Suprapubic skin (tissue), 4 donors: ENCODE data around the gene NEMP1. TPM values are rescaled to one million over a fixed set of nuclear protein-coding genes. Genes with fewer than 3 reads are reported as not detected.

Experiments used
- DNase-seq, 2 donors: peaks; one replicate each; pipeline ENCODE4 v3.0.0-alpha.2; 2019; ENCODE audit warnings: low spot score in 2 of 2
- H3K27ac ChIP-seq: fragments of 200-600 bp; sonication (generic); one replicate; pipeline ENCODE4 v1.5.1; 2019
- H3K27me3 ChIP-seq: fragments of 200-600 bp; sonication (generic); one replicate; pipeline ENCODE4 v1.5.1; 2019
- H3K36me3 ChIP-seq: fragments of 200-600 bp; sonication (generic); one replicate; pipeline ENCODE4 v1.5.1; 2019
- H3K4me1 ChIP-seq: fragments of 200-600 bp; sonication (generic); one replicate; pipeline ENCODE4 v1.5.1; 2019
- H3K4me3 ChIP-seq: fragments of 200-600 bp; sonication (generic); one replicate; pipeline ENCODE4 v1.5.1; 2019; ENCODE audit warnings: mild to moderate bottlenecking
- H3K9me3 ChIP-seq: fragments of 200-600 bp; sonication (generic); one replicate; pipeline ENCODE4 v1.5.1; 2019
- EP300 ChIP-seq: sonication (generic); formaldehyde crosslinking; IDR thresholded peaks from one replicate; pipeline ENCODE4 v1.6.1; 2017; ENCODE audit warnings: antibody characterized with exemption
- POLR2A ChIP-seq, 2 donors: fragments of 450-650 bp; IDR thresholded peaks; one replicate each; pipeline ENCODE4 v1.6.1; 2017; ENCODE audit warnings: antibody characterized with exemption in 2 of 2, mild to moderate bottlenecking in 2 of 2, moderate library complexity in 2 of 2
- POLR2AphosphoS5 ChIP-seq, 3 donors: sonication (generic); formaldehyde crosslinking; IDR thresholded peaks; one replicate each; pipeline ENCODE4 v1.6.1; 2017; ENCODE audit warnings: antibody characterized with exemption in 3 of 3
- WGBS: methylation state at CpG from one replicate; pipeline ENCODE4 v1.1.5; 2018; 5-methylcytosine and 5-hydroxymethylcytosine counted together
- total RNA-seq, 4 donors: library from RNA; depleted of rRNA; stranded (reverse); fragments of >200 nt; gene quantifications; one replicate each; pipeline ENCODE4 v1.1.0, GENCODE V29; 2016
- TF ChIP-seq, protein P1 (sequence below), 2 donors: fragments of 200-600 bp in 1 of 2; fragments of 450-650 bp in 1 of 2; sonication (generic) in 1 of 2; IDR thresholded peaks; one replicate each; pipeline ENCODE4 v1.5.1; 2016 to 2019; ENCODE audit warnings: antibody characterized with exemption in 2 of 2, mild to moderate bottlenecking in 1 of 2, moderate library complexity in 1 of 2

The NEMP1 gene
- total RNA-seq = 10 to 100 TPM in 2 of 4 donors, 1 to 10 TPM in 2; 6.5 to 31.2 (median 9.5) TPM

DNA sequence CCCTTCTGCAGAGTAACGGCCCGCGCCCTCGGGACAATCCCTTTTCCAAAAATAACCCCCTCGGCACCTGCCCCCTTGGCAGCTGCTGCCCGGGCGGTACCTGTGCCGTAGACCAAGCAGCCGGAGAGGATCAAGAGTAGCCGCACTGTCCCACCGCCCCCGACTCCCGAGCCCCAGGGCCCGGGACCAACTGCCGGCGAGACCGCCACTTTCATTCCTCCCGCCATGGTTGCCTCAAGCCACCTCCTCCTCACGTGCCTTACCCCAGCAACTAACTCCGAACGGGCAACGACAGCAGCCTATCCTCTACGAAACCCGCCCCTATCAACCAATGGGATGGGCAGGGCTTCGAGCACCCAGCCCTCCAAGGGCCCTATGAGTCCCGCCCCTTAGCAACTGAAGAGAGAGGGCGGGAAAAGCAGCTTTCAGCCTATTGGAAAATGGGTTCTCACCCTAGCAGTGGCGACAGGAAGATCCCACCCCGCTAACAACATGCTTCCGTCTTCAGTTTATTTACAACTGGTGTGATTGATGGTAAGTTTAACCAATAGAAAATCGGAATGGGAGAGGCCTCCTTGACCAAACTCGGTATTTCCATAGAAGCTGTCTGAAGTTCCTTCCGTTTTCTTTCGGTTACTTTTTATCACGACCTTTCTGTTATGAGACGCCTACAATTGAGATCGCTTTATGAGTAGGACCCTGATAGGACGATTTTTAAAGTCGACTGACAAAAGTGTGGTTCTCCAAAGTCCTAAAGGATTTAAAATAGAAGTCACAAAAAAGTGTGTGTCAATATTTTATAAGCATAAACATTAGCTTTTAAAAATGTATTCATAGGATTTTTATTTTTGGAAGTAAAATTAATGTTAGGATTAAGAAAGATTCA lies at the start of gene NEMP1:
NEMP1 (minus strand) TSS at position 273 of the 886 bp plus-strand sequence; CDS start at position 227, 46 bp downstream.
- WGBS = under 1% methylated on average over 35 of the region's 39 CpGs
- H3K27ac ChIP-seq = peak within 1 kb of the TSS; percentile 79
- no peaks in the 10 kb centered on the region for H3K9me3 ChIP-seq
- peak; percentile 97 to 98 for DNase-seq
- TF ChIP-seq EP300 (no peak), POLR2A (IDR thresholded peaks at IDR 0.05) (no peak), POLR2AphosphoS5 (IDR thresholded peaks at IDR 0.05) (peak in 1 of 3 donors; percentile 77)
- TF ChIP-seq, protein P1, sequence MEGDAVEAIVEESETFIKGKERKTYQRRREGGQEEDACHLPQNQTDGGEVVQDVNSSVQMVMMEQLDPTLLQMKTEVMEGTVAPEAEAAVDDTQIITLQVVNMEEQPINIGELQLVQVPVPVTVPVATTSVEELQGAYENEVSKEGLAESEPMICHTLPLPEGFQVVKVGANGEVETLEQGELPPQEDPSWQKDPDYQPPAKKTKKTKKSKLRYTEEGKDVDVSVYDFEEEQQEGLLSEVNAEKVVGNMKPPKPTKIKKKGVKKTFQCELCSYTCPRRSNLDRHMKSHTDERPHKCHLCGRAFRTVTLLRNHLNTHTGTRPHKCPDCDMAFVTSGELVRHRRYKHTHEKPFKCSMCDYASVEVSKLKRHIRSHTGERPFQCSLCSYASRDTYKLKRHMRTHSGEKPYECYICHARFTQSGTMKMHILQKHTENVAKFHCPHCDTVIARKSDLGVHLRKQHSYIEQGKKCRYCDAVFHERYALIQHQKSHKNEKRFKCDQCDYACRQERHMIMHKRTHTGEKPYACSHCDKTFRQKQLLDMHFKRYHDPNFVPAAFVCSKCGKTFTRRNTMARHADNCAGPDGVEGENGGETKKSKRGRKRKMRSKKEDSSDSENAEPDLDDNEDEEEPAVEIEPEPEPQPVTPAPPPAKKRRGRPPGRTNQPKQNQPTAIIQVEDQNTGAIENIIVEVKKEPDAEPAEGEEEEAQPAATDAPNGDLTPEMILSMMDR (IDR thresholded peaks at IDR 0.05) = no peak
- no peaks in the 10 kb centered on the region for H3K27me3 ChIP-seq
- H3K4me3 ChIP-seq = peak within 1 kb of the TSS; percentile 86
- peaks cover 13% of the 10 kb centered on the region for H3K4me1 ChIP-seq
- no peaks in the 10 kb centered on the region for H3K36me3 ChIP-seq

DNA sequence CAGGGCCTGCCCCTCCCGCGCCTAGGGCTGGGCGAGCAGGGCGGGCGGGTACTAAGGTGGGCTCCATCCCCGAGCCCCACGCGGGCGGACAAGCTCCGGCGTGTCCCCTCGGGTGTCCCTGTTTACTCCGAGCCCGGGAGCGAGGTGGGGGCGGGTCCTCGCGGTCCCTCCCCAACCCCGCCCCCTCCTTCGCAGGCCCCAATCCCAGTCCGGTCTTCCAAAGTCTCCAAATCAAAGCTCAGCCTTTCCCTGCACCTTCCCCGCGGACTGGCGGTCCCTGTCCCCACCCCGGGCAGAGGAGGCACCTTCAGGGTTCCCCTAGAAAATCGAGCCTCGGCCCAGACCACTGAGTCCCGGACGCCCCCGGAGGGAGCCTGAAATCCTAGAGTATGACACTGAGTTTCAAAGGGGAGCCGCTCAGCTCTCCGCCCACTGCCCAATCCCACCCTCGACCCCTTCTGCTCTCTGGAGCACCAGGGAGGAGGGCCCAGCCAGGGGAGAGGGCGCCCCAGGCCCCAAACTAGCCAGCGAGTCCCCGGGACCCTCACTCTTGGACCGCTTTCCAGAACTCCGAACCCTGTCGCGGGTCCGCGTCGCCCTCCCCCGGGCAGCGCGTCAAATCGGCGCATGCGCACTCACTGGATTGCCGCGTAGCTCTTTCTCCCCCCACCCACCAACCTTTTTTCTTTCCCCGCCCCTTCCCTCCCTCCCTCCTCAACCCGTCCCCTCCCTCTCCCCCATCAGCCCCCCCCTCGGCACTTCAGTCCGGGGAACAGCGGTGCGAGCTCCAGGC lies 49.3 kb upstream of the NEMP1 start, which contains the start of gene LRP1:
LRP1 (plus strand) TSS at position 758 of the 793 bp plus-strand sequence. CDS start 482 bp downstream, outside the sequence.
- Histone ChIP-seq H3K27me3 (no peaks in the 10 kb centered on the region), H3K9me3 (no peaks in the 10 kb centered on the region), H3K27ac (peak within 1 kb of the TSS; percentile 95), H3K4me3 (peak within 1 kb of the TSS; percentile 88), H3K4me1 (peaks cover 58% of the 10 kb centered on the region), H3K36me3 (no peaks in the 10 kb centered on the region)
- no peak for TF ChIP-seq POLR2AphosphoS5 (IDR thresholded peaks at IDR 0.05)
- TF ChIP-seq POLR2A (IDR thresholded peaks at IDR 0.05) = no peak
- TF ChIP-seq, protein P1 (IDR thresholded peaks at IDR 0.05) = no peak
- no peak for TF ChIP-seq EP300
- peak in 1 of 2 donors; percentile 91 for DNase-seq
- under 1% methylated on average over 40 of the region's 57 CpGs for WGBS

- Histone ChIP-seq H3K9me3 (no peaks in the 10 kb centered on the region), H3K4me1 (peaks cover 51% of the 10 kb centered on the region), H3K27me3 (no peaks in the 10 kb centered on the region), H3K36me3 (no peaks in the 10 kb centered on the region), H3K4me3 (peak overlapping the region; percentile 88), H3K27ac (peak overlapping the region; percentile 95)
- WGBS = 7% methylated on average over 12 of the region's 26 CpGs
- TF ChIP-seq POLR2AphosphoS5 (IDR thresholded peaks at IDR 0.05) (no peak), EP300 (no peak), POLR2A (IDR thresholded peaks at IDR 0.05) (no peak)
- TF ChIP-seq, protein P1 (IDR thresholded peaks at IDR 0.05) = no peak
- DNase-seq = peak in 1 of 2 donors; percentile 84
Observed at GRCh38 chr12:57127101-57127725, 48.6 kb upstream of the NEMP1 start.

- H3K4me3 ChIP-seq = no peak overlapping the region
- H3K27ac ChIP-seq = peak overlapping the region; percentile 95
Observed at GRCh38 chr12:57126561-57126960, 48.0 kb upstream of the NEMP1 start.

More at GRCh38 chr12:57126561-57126960, 48.0 kb upstream of the NEMP1 start:
- TF ChIP-seq EP300 = no peak
- no peak for TF ChIP-seq POLR2AphosphoS5 (IDR thresholded peaks at IDR 0.05)
- no peak for TF ChIP-seq POLR2A (IDR thresholded peaks at IDR 0.05)
- TF ChIP-seq, protein P1 (IDR thresholded peaks at IDR 0.05) = no peak
- H3K36me3 ChIP-seq = no peaks in the 10 kb centered on the region
- 27% methylated on average over 7 of the region's 7 CpGs for WGBS
- H3K9me3 ChIP-seq = no peaks in the 10 kb centered on the region
- H3K27me3 ChIP-seq = no peaks in the 10 kb centered on the region
- no peak for DNase-seq
- H3K4me1 ChIP-seq = peaks cover 44% of the 10 kb centered on the region
